Stimulated activated CD4-positive, alpha-beta T cell treated with anti-CD3 and anti-CD28 coated beads, Interleukin-12 subunit alpha, Interleukin-12 subunit beta, amount 100 ng/mL, for 24 hours (primary cell): Measurements from ENCODE around the gene ERCC2.
A peak's percentile ranks its signal among the peaks of the same experiment; 100 is the strongest.
"Not testable (repeated sequence)": the region's sequence is repeated elsewhere in the genome, so short reads cannot be mapped to it uniquely, and the experiment has no call there.

ENCODE experiments used
- DNase-seq, 2 experiments: peaks; one replicate each; pipeline ENCODE4 v3.0.0-alpha.2; 2020; ENCODE audit warnings: low read depth in 2 of 2

The ERCC2 gene

GRCh38 chr19:45354241-45354842 is 16.0 kb downstream of the ERCC2 start:
- no peak for DNase-seq

- DNase-seq = no peak
Observed at GRCh38 chr19:45352914-45353796, 17.2 kb downstream of the ERCC2 start.

GRCh38 chr19:45352471-45352870 is 17.9 kb downstream of the ERCC2 start:
- DNase-seq = no peak

GRCh38 chr19:45352062-45352461 is 18.3 kb downstream of the ERCC2 start:
- no peak for DNase-seq

GRCh38 chr19:45351401-45351952 is 18.9 kb downstream of the ERCC2 start:
- no peak for DNase-seq

- DNase-seq = no peak
Observed at GRCh38 chr19:45350477-45351058, 19.8 kb downstream of the ERCC2 start.

GRCh38 chr19:45349430-45349941 is 20.9 kb downstream of the ERCC2 start:
- DNase-seq = no peak

GRCh38 chr19:45349126-45349415 is 21.3 kb downstream of the ERCC2 start:
- DNase-seq = no peak

GRCh38 chr19:45348367-45349125 is 21.8 kb downstream of the ERCC2 start:
- DNase-seq = no peak

- DNase-seq = no peak
Observed at GRCh38 chr19:45347570-45348366, 22.6 kb downstream of the ERCC2 start.

- no peak for DNase-seq
Observed at GRCh38 chr19:45346449-45346848, 23.9 kb downstream of the ERCC2 start.

GRCh38 chr19:45345506-45345860 is 24.9 kb downstream of the ERCC2 start:
- no peak for DNase-seq

GRCh38 chr19:45344621-45345505 is 25.5 kb downstream of the ERCC2 start:
- no peak for DNase-seq

GRCh38 chr19:45342911-45343310 is 27.5 kb downstream of the ERCC2 start:
- DNase-seq = no peak

GRCh38 chr19:45340899-45341453 is 29.4 kb downstream of the ERCC2 start:
- DNase-seq = no peak

- peak in 1 of 2 experiments; percentile 21 for DNase-seq
Observed at GRCh38 chr19:45340232-45340898, 30.0 kb downstream of the ERCC2 start, which contains the start of gene KLC3. KLC3 (plus strand) TSS chr19:45340750; CDS start chr19:45345542, 4,792 bp downstream.

- DNase-seq = no peak
Observed at GRCh38 chr19:45339629-45340028, 30.7 kb downstream of the ERCC2 start.

GRCh38 chr19:45336696-45337251 is 33.6 kb downstream of the ERCC2 start:
- DNase-seq = no peak

- not testable (repeated sequence) for DNase-seq
Observed at GRCh38 chr19:45334881-45335280, 35.5 kb downstream of the ERCC2 start.
